K562 (cell line): Measurements from ENCODE around the gene BCO1. TPM values are rescaled to one million over a fixed set of nuclear protein-coding genes. Genes with fewer than 3 reads are reported as not detected.
A peak's percentile ranks its signal among the peaks of the same experiment; 100 is the strongest.

Source experiments
- CBX5 ChIP-seq: IDR thresholded peaks from 2 replicates; pipeline ENCODE4 v1.6.1; 2014; ENCODE audit warnings: low read depth, borderline replicate concordance
- CC2D1A ChIP-seq: fragments of 450-650 bp; IDR thresholded peaks from 2 replicates; pipeline ENCODE4 v1.6.1; 2017; ENCODE audit warnings: mild to moderate bottlenecking
- DMBX1 ChIP-seq: fragments of 250-450 bp; sonication (Bioruptor Pico); IDR thresholded peaks from 2 replicates; pipeline ENCODE4 v1.8.0; 2022; ENCODE audit warnings: inconsistent platforms, mild to moderate bottlenecking, moderate library complexity, borderline replicate concordance
- ETS1 ChIP-seq: conservative IDR thresholded peaks from 2 replicates; pipeline ENCODE4 v1.6.1; 2011; ENCODE audit warnings: low read depth, mild to moderate bottlenecking, low read length; ENCODE audit not compliant: control insufficient read depth
- IRF2 ChIP-seq: sonication (generic); formaldehyde crosslinking; IDR thresholded peaks from 2 replicates; pipeline ENCODE4 v1.8.1; 2022; ENCODE audit warnings: mild to moderate bottlenecking, missing genetic modification reagents
- LEF1 ChIP-seq: fragments of 450-650 bp; IDR thresholded peaks from 2 replicates; pipeline ENCODE4 v1.6.1; 2016; ENCODE audit warnings: mild to moderate bottlenecking
- MAFG ChIP-seq: fragments of 450-650 bp; conservative IDR thresholded peaks from 2 replicates; pipeline ENCODE4 v1.6.1; 2016; ENCODE audit warnings: missing genetic modification characterization, missing compliant biosample characterization
- MAZ ChIP-seq, 2 experiments: fragments of 450-650 bp in 1 of 2; sonication (generic) in 1 of 2; formaldehyde crosslinking; IDR thresholded peaks in 1 of 2; conservative IDR thresholded peaks in 1 of 2; 2 replicates each; pipeline versions ENCODE4 v1.4.0 to v1.5.0; 2020; ENCODE audit warnings: mild to moderate bottlenecking in 1 of 2, missing genetic modification reagents in 1 of 2
- NCOA4 ChIP-seq: fragments of 450-650 bp; IDR thresholded peaks from 2 replicates; pipeline ENCODE4 v1.6.1; 2018; ENCODE audit warnings: mild to moderate bottlenecking; ENCODE audit not compliant: partially characterized antibody
- NEUROD1 ChIP-seq: fragments of 150-350 bp; IDR thresholded peaks from 2 replicates; pipeline ENCODE4 v1.6.1; 2014; ENCODE audit warnings: borderline replicate concordance, low read length, low read depth; ENCODE audit not compliant: partially characterized antibody
- SPI1 ChIP-seq: IDR thresholded peaks from 2 replicates; pipeline ENCODE4 v1.6.1; 2011; ENCODE audit warnings: low read depth, low read length, control low read depth, borderline replicate concordance
- ZNF239 ChIP-seq: fragments of 250-450 bp; sonication (Bioruptor Pico); IDR thresholded peaks from 2 replicates; pipeline ENCODE4 v1.4.0; 2020; ENCODE audit warnings: mild to moderate bottlenecking
- ZNF24 ChIP-seq: fragments of 450-650 bp; IDR thresholded peaks from 2 replicates; pipeline ENCODE4 v1.6.1; 2016
- ZNF263 ChIP-seq: sonication (generic); formaldehyde crosslinking; IDR thresholded peaks from 2 replicates; pipeline ENCODE4 v1.8.0; 2022; ENCODE audit warnings: mild to moderate bottlenecking, missing genetic modification reagents, borderline replicate concordance
- ZNF316 ChIP-seq: fragments of 450-650 bp; IDR thresholded peaks from 2 replicates; pipeline ENCODE4 v1.6.1; 2016
- ZNF518B ChIP-seq: fragments of 250-450 bp; sonication (Bioruptor Pico); IDR thresholded peaks from 2 replicates; pipeline ENCODE4 v1.5.0; 2021; ENCODE audit warnings: mild to moderate bottlenecking, moderate library complexity
- ZNF584 ChIP-seq: fragments of 200-800 bp; sonication (Bioruptor generic); IDR thresholded peaks from 2 replicates; pipeline ENCODE4 v1.6.1; 2016; ENCODE audit warnings: low read depth, mild to moderate bottlenecking, missing genetic modification characterization, missing compliant biosample characterization
- ZNF644 ChIP-seq: fragments of 200-800 bp; sonication (Bioruptor generic); IDR thresholded peaks from 2 replicates; pipeline ENCODE4 v1.6.1; 2016; ENCODE audit warnings: low read depth, missing genetic modification characterization, missing compliant biosample characterization
- ZNF764 ChIP-seq: fragments of 250-450 bp; sonication (Bioruptor Pico); IDR thresholded peaks from 2 replicates; pipeline ENCODE4 v1.4.0; 2020; ENCODE audit warnings: low read depth, mild to moderate bottlenecking, moderate library complexity
- polyA plus RNA-seq, 8 experiments: library from polyadenylated mRNA; depleted of rRNA in 4 of 8; stranded (reverse) in 5 of 8; unstranded in 3 of 8; fragments of >200 nt; fragmentation: Nextera tagmentation in 2 of 8; fragmentation: Illumina TruSeq in 1 of 8; extraction: Ambion mirVana in 2 of 8; extraction: Trizol in 1 of 8; gene quantifications; 2 replicates each; pipeline versions ENCODE4 v1.2.1 to v1.2.3, GENCODE V29; 2011 to 2014; ENCODE audit warnings: inconsistent platforms in 1 of 8, missing spikeins in 1 of 8
- total RNA-seq, 7 experiments: library from RNA; depleted of rRNA in 6 of 7; stranded (reverse); fragments of >200 nt in 6 of 7; fragmentation: Illumina TruSeq in 2 of 7; extraction: Trizol in 2 of 7; gene quantifications; 2 replicates each; pipeline versions ENCODE4 v1.2.1 to v1.2.3, GENCODE V29; 2011 to 2021; ENCODE audit warnings: low replicate concordance in 1 of 7
- TF ChIP-seq, protein P1 (sequence below), 2 experiments: fragments of 450-650 bp in 1 of 2; sonication (generic) in 1 of 2; formaldehyde crosslinking in 1 of 2; IDR thresholded peaks in 1 of 2; conservative IDR thresholded peaks in 1 of 2; 2 replicates each; pipeline versions ENCODE4 v1.6.1 to v1.8.1; 2016 to 2023; ENCODE audit warnings: mild to moderate bottlenecking in 2 of 2, moderate library complexity in 2 of 2, inconsistent platforms in 1 of 2, missing genetic modification reagents in 1 of 2
- TF ChIP-seq, protein P2 (sequence below): sonication (generic); formaldehyde crosslinking; IDR thresholded peaks from 2 replicates; pipeline ENCODE4 v1.8.1; 2022; ENCODE audit warnings: missing genetic modification reagents

BCO1 gene
- total and polyA plus RNA-seq, 9 of the 15 experiments (the other 6 are each of a cell fraction or from before 2014, with no cell fraction given): not detected

DNA sequence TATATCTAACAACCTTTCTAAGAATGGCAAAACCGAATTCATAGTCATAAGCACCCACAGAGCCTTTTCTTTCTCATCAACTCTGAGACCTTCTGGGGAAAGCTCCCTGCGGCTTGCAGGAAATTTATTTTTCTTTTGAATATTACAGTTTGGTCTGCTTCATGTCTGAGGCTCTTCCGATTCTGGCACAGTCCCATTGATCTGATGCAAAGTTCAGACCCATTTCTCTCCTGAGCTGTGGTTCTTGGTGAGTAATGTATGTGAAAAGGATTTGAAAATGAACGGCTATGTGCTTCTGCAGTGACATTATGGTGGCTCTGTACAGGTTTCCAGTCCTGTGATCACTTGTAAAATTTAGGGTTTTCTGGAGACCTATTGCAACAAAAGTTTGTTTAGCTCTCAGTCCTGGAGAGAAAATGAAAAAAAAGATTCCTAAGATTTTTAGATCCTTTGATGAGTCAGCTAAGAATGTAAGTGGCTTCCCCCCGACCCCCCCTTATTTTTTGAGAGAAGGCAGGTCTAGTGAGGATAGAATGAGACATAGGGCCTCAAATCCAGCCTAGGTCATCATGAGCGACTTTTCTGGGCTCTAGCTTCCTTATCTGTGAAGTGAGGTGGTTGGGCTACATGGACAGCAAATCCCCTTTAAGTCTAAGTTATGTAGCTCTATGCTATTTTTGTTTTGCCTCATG lies 80.9 kb downstream of the BCO1 start (continued):
- TF ChIP-seq CC2D1A (no peak), NCOA4 (no peak), DMBX1 (CRISPR knock-in tag) (no peak), ZNF518B (CRISPR knock-in tag) (no peak), ZNF239 (CRISPR knock-in tag) (no peak), LEF1 (0 out of 2 replicates have a peak, but pooled peaks have one; percentile 18), NEUROD1 (no peak), IRF2 (CRISPR knock-in tag) (no peak), SPI1 (no peak), MAFG (tag) (peak; percentile 81), ZNF584 (CRISPR knock-in tag) (no peak), ZNF24 (no peak), MAZ (CRISPR knock-in tag; conservative IDR thresholded peaks at IDR 0.05 in 1 of 2, IDR thresholded peaks at IDR 0.05 in 1 of 2) (0 out of 4 replicates have a peak, but pooled peaks of 1 of the 2 experiments have one; percentile 18), ZNF263 (CRISPR knock-in tag) (no peak), ZNF644 (tag) (no peak), ETS1 (no peak), ZNF316 (peak; percentile 91), CBX5 (no peak), ZNF764 (CRISPR knock-in tag) (no peak)
- TF ChIP-seq, protein P1, sequence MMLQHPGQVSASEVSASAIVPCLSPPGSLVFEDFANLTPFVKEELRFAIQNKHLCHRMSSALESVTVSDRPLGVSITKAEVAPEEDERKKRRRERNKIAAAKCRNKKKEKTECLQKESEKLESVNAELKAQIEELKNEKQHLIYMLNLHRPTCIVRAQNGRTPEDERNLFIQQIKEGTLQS (IDR thresholded peaks at IDR 0.05): peak; percentile 60
- TF ChIP-seq, protein P1 (CRISPR knock-in tag; conservative IDR thresholded peaks at IDR 0.05): no peak
- TF ChIP-seq, protein P2, sequence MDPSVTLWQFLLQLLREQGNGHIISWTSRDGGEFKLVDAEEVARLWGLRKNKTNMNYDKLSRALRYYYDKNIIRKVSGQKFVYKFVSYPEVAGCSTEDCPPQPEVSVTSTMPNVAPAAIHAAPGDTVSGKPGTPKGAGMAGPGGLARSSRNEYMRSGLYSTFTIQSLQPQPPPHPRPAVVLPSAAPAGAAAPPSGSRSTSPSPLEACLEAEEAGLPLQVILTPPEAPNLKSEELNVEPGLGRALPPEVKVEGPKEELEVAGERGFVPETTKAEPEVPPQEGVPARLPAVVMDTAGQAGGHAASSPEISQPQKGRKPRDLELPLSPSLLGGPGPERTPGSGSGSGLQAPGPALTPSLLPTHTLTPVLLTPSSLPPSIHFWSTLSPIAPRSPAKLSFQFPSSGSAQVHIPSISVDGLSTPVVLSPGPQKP (CRISPR knock-in tag): no peak
